ENCODE results near the gene ANO6. TPM values are rescaled to one million over a fixed set of nuclear protein-coding genes. Genes with fewer than 3 reads are reported as not detected.
A peak's percentile ranks its signal among the peaks of the same experiment; 100 is the strongest.

Gene ANO6
- total and polyA plus RNA-seq, 2 of the 4 experiments (the other 2 are of a cell fraction) = 21.6 to 41.0 TPM

DNA sequence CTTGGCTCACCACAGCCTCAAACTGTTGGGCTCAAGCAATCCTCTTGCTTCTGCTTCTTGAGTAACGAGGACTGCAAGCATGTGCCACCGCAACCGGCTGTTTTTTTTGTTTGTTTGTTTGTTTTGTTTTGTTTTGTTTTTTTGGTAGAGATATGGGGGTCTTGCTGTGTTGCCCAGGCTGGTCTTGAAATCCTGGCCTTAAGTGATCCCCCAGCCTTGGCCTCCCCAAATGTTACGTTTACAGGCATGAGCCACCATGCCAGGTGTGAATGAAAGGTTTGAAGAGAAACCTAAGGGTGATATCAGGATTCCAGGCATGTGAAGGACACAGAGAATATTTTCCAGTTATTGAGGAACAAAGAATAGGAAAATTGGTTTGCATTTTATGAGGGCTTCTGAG lies 45.0 kb downstream of the ANO6 start:
- no peak overlapping the region for H3K4me2 ChIP-seq (ENCODE audit: low read depth, low read length)
- H3K4ac ChIP-seq (ENCODE audit: low read depth, low read length) = no peak overlapping the region
- no peak overlapping the region for H2BK120ac ChIP-seq (ENCODE audit: low read depth, low read length)
- ATAC-seq (ENCODE audit: low read depth) (no peak), DNase-seq (no peak)
- no peak overlapping the region for H3K23ac ChIP-seq (ENCODE audit: low read depth, low read length)
- H2BK20ac ChIP-seq (ENCODE audit: low read depth, low read length) = no peak overlapping the region
- no peak overlapping the region; a peak in 1 of 4 replicates for H4K8ac ChIP-seq (ENCODE audit: low read depth in 2 of 2, low read length in 2 of 2)
- peaks cover 8% of the 10 kb centered on the region for H3K4me1 ChIP-seq (ENCODE audit: control insufficient read depth, insufficient read depth, low read length)
- dilution Hi-C loops (cut with HindIII; ENCODE audit: low sequenced_read_pairs, unreplicated experiment) (no loop called here), intact Hi-C loops (cut with micrococcal nuclease) (no loop called here), in situ Hi-C loops (cut with MboI; ENCODE audit: low sequenced_read_pairs) (no loop called here)
- BruUV-seq (replicated peaks) = no TSS peak
- H4K91ac ChIP-seq (ENCODE audit: insufficient read depth, low read depth, low read length) = no peak overlapping the region
- H2BK15ac ChIP-seq (ENCODE audit: low read depth, low read length) = no peak overlapping the region
- H3K9ac ChIP-seq (ENCODE audit: low read depth, low read length) = no peak overlapping the region
- no peaks in the 10 kb centered on the region for H3K27me3 ChIP-seq (ENCODE audit: control insufficient read depth, insufficient read depth, low read length)
- no peak overlapping the region for H2AK9ac ChIP-seq (replicated peaks; ENCODE audit: low read depth, low read length, poor library complexity)
- H3K9me3 ChIP-seq (ENCODE audit: control insufficient read depth, insufficient read depth, low read length) = no peaks in the 10 kb centered on the region
- WGBS, 2 experiments (ENCODE audit: extremely low coverage in 2 of 2, insufficient read length in 1 of 2) = 80% methylated on average over 1 of the region's 4 CpGs; no CpG with 5 or more reads in 1 of the 2 experiments
- ChIA-PET POLR2A (ENCODE audit: unreplicated experiment) (no interaction called here), CTCF (interaction anchor here (0.5 kb wide), 1 partner anchor 72 kb away, joined by 3 read pairs; no protein-coding TSS in a partner anchor)
- peaks cover 3% of the 10 kb centered on the region; the same call in 1 of the 2 replicates for H4K20me1 ChIP-seq (ENCODE audit: insufficient read depth, low read length)
- H3K79me1 ChIP-seq (ENCODE audit: low read depth in 1 of 2, low read length in 2 of 2) = peaks cover 44 to 73% of the 10 kb centered on the region in 2 experiments
- peaks cover 23% of the 10 kb centered on the region for H3K9me1 ChIP-seq (ENCODE audit: insufficient read depth, low read length)
- H3K56ac ChIP-seq (ENCODE audit: extremely low read depth, insufficient read depth, low read length) = no peak overlapping the region
- no peak overlapping the region for H3K14ac ChIP-seq (replicated peaks; ENCODE audit: low read depth, low read length)
- H2AFZ ChIP-seq (replicated peaks; ENCODE audit: low read length, poor library complexity) = no peak overlapping the region
- no peak overlapping the region for H2BK5ac ChIP-seq (ENCODE audit: low read depth, low read length, poor library complexity, severe bottlenecking)
- no peaks in the 10 kb centered on the region for H3K36me3 ChIP-seq (ENCODE audit: control insufficient read depth, insufficient read depth, low read length)
- H2AK5ac ChIP-seq (ENCODE audit: low read depth, low read length) = no peak overlapping the region
- TF ChIP-seq FOS (IDR thresholded peaks at IDR 0.05; ENCODE audit: low read depth, low read length) (no peak), RCOR1 (IDR thresholded peaks at IDR 0.05; ENCODE audit: insufficient replicate concordance, low read length) (no peak), RAD21 (IDR thresholded peaks at IDR 0.05; ENCODE audit: low read length) (no peak), RFX5 (IDR thresholded peaks at IDR 0.05; ENCODE audit: low read depth, low read length) (no peak), MAFK (IDR thresholded peaks at IDR 0.05; ENCODE audit: low read depth, low read length) (no peak), POLR2A (IDR thresholded peaks at IDR 0.05; ENCODE audit: low read depth, low read length) (no peak), CEBPB (IDR thresholded peaks at IDR 0.05; ENCODE audit: low read depth, low read length) (no peak), CHD1 (IDR thresholded peaks at IDR 0.05; ENCODE audit: low read depth, low read length) (no peak), MXI1 (IDR thresholded peaks at IDR 0.05; ENCODE audit: borderline replicate concordance, low read depth, low read length) (no peak)
- TF ChIP-seq, protein P1, sequence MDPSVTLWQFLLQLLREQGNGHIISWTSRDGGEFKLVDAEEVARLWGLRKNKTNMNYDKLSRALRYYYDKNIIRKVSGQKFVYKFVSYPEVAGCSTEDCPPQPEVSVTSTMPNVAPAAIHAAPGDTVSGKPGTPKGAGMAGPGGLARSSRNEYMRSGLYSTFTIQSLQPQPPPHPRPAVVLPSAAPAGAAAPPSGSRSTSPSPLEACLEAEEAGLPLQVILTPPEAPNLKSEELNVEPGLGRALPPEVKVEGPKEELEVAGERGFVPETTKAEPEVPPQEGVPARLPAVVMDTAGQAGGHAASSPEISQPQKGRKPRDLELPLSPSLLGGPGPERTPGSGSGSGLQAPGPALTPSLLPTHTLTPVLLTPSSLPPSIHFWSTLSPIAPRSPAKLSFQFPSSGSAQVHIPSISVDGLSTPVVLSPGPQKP (IDR thresholded peaks at IDR 0.05; ENCODE audit: borderline replicate concordance, low read depth, low read length) = no peak
- TF ChIP-seq, protein P2, sequence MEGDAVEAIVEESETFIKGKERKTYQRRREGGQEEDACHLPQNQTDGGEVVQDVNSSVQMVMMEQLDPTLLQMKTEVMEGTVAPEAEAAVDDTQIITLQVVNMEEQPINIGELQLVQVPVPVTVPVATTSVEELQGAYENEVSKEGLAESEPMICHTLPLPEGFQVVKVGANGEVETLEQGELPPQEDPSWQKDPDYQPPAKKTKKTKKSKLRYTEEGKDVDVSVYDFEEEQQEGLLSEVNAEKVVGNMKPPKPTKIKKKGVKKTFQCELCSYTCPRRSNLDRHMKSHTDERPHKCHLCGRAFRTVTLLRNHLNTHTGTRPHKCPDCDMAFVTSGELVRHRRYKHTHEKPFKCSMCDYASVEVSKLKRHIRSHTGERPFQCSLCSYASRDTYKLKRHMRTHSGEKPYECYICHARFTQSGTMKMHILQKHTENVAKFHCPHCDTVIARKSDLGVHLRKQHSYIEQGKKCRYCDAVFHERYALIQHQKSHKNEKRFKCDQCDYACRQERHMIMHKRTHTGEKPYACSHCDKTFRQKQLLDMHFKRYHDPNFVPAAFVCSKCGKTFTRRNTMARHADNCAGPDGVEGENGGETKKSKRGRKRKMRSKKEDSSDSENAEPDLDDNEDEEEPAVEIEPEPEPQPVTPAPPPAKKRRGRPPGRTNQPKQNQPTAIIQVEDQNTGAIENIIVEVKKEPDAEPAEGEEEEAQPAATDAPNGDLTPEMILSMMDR (conservative IDR thresholded peaks at IDR 0.05; ENCODE audit: low read depth, low read length) = no peak
- TF ChIP-seq, protein P3, sequence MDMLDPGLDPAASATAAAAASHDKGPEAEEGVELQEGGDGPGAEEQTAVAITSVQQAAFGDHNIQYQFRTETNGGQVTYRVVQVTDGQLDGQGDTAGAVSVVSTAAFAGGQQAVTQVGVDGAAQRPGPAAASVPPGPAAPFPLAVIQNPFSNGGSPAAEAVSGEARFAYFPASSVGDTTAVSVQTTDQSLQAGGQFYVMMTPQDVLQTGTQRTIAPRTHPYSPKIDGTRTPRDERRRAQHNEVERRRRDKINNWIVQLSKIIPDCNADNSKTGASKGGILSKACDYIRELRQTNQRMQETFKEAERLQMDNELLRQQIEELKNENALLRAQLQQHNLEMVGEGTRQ (IDR thresholded peaks at IDR 0.05; ENCODE audit: low read depth, low read length) = no peak
- no peak overlapping the region for H3K4me3 ChIP-seq (ENCODE audit: insufficient read depth, low read depth, low read length)
- no peak overlapping the region; the same call in 1 of the 2 replicates for H4K5ac ChIP-seq (ENCODE audit: low read depth, low read length)
- H3K18ac ChIP-seq (ENCODE audit: low read depth, low read length) = 0 out of 2 replicates have a peak overlapping the region, but pooled peaks have one; percentile 49
- peak overlapping the region; percentile 18; the same call in 1 of the 2 replicates for H3K27ac ChIP-seq (ENCODE audit: insufficient read depth, low read length)

Data from IMR-90 (cell line).